Neural progenitor cell (in vitro differentiated cells): ENCODE measurements around the gene KCMF1.

Experiments used
- CTCF ChIP-seq: fragments of 200-600 bp; sonication (generic); IDR thresholded peaks from 2 replicates; pipeline ENCODE4 v1.5.1; 2017; ENCODE audit warnings: antibody characterized with exemption, mild to moderate bottlenecking
- EZH2phosphoT487 ChIP-seq: fragments of 200-600 bp; sonication (generic); IDR thresholded peaks from 2 replicates; pipeline ENCODE4 v1.6.1; 2017; ENCODE audit warnings: antibody characterized with exemption

DNA sequence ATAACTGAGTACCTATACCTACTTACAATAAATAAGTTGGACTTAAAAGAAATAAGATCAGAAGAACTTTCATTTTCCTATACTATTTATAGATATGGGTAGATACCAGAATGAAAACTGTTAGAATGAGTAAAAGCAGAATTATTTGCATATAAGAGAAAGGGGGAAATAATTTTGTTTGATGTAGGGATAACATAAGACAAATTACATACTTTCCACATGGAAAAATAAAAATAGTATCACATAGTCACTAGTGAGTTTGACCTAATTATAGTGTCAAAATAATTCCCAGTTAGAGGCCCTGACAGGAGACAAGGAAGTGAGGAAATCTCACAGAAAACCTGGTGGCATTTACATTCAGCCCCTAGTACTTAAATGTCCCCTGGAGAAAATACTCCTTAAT is 28.6 kb downstream of the KCMF1 start:
- TF ChIP-seq EZH2phosphoT487 (no peak), CTCF (no peak)
